ENCODE results near the gene OLFML1.

- TF ChIP-seq CTCF (IDR thresholded peaks at IDR 0.05) (no peak), POLR2A (IDR thresholded peaks at IDR 0.05) (no peak)
These were observed 47.6 kb upstream of the OLFML1 start for GRCh38 chr11:7437696-7438095.

Data from right lobe of liver (tissue), 4 donors.